PFSK-1 (cell line): ENCODE measurements around the gene UBASH3A.

ENCODE experiments used
- POLR2AphosphoS5 ChIP-seq: IDR thresholded peaks from 2 replicates; pipeline ENCODE4 v1.6.1; 2012; ENCODE audit warnings: low read depth, mild to moderate bottlenecking, control low read depth, low read length, moderate library complexity
- REST ChIP-seq, 2 experiments: IDR thresholded peaks; 2 replicates each; pipeline versions ENCODE4 v1.6.1 to v1.8.0; 2011 to 2012; ENCODE audit warnings: low read depth in 2 of 2, low read length in 2 of 2, control low read depth in 1 of 2, inconsistent platforms in 1 of 2, mild to moderate bottlenecking in 1 of 2, moderate library complexity in 1 of 2; ENCODE audit not compliant: insufficient read depth in 1 of 2
- SIN3A ChIP-seq: IDR thresholded peaks from 2 replicates; pipeline ENCODE4 v1.6.1; 2012; ENCODE audit warnings: mild to moderate bottlenecking, low read length, moderate library complexity, borderline replicate concordance; ENCODE audit not compliant: insufficient read depth
- TAF1 ChIP-seq: IDR thresholded peaks from 2 replicates; pipeline ENCODE4 v1.6.1; 2012; ENCODE audit warnings: low read length, control low read depth, borderline replicate concordance; ENCODE audit not compliant: insufficient read depth

- no peak for TF ChIP-seq SIN3A
- TF ChIP-seq TAF1: no peak
- TF ChIP-seq POLR2AphosphoS5: no peak
- TF ChIP-seq REST (IDR thresholded peaks at IDR 0.05; ENCODE audit: insufficient read depth in 1 of 2, low read depth in 2 of 2, low read length in 2 of 2): no peak
Observed at GRCh38 chr21:42401154-42401553, 2.5 kb upstream of the UBASH3A start.
